Activated naive CD8-positive, alpha-beta T cell treated with anti-CD3 and anti-CD28 coated beads, Interleukin-2, amount 50 U/mL, for 16 hours (primary cell): Measurements from ENCODE around the gene RTP5.
"Not testable (repeated sequence)": the region's sequence is repeated elsewhere in the genome, so short reads cannot be mapped to it uniquely, and the experiment has no call there.

Experiments used
- DNase-seq: peaks from one replicate; pipeline ENCODE4 v3.0.0-alpha.2; 2020; ENCODE audit warnings: low read depth, low spot score

The RTP5 gene

GRCh38 chr2:241869087-241869961 is at the start of gene RTP5:
TSS of gene RTP5 (plus strand) at chr2:241869729. CDS start at chr2:241869757, 28 bp downstream.
- DNase-seq = no peak

DNA sequence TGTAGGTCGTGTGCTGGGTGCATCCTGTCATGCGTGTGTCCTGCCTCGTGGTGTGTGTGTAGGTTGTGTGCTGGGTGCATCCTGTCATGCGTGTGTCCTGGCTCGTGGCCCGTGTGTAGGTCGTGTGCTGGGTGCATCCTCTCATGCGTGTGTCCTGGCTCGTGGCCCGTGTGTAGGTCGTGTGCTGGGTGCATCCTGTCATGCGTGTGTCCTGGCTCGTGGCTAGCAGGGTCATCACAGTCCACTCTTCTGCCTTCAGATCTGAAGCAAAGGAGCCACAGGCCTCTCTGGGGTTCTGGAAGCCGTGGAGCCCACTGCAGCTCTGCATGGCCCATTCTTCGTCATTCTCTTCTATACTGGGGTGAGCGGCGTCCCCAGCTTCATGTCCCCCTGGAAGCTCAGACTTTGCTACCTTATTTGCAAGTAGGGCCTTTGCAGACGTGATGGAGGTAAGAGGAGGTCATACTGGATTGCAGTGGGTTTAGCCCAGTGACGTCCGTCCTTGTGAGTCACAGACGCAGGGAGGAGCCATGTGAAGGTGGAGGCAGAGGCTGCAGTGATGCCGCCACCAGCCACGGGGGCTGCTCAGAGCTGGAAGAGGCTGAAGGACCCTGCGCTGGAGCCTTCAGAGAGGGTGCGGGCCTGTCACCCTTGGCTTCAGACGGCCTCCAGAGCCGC is 49.4 kb upstream of the RTP5 start:
- DNase-seq = not testable (repeated sequence)

GRCh38 chr2:241820625-241821384 is 48.7 kb upstream of the RTP5 start:
- no peak for DNase-seq

DNA sequence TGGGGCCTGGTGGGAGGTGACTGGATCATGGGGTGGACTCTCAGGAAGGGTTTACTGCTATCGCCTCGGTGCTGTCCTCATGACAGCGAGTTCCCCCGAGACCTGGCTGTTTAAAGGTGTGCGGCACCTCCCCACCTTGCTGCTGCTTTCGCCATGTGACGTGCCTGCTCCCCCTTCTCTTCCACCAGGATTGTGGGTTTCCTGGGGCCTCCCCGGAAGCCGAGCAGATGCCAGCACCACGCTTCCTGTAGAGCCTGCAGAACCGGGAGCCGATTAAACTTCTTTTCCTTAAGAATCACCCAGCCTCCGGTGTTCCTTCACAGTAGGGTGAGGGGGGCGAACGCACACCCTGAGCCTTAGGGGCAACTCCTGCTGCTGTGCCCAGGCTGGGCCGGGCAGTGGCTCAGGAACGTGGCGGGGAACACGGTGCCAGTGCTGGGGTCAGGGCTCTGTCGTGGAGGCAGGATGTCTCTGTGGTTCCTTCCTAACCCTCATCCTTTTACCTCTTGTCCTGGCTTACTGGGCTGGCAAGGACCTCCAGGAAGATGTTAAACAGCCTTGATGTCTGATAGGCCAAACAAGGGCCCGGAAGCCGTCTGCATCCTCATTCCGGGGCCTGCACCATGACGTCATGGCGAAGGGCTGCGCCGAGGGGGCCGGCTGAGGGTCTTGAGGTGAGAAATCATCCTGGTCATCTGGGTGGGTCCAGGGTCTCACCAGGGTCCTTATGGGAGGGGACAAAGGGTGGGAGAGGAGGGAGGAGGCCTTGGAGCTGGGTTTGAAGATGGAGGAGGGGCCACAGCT is 47.9 kb upstream of the RTP5 start:
- no peak for DNase-seq

DNA sequence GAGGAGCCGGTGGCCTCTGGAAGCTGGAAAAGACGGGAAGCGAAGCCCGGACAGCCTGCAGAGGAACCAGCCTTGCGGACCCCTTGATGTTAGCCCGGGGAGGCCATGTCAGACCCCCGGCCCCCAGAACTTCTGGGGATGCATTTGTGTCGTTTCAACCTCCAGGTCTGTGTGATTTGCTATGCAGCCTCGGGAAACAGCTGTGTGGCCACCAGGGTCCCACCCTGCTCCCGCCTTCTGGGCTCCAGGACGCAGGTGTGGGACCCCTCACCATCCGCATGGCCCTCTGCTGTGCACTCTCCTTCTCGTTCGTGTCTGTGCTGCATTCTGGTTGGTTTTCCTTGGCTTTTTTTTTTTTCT is 47.3 kb upstream of the RTP5 start:
- DNase-seq = no peak

GRCh38 chr2:241823531-241824437 is 45.7 kb upstream of the RTP5 start:
- DNase-seq = not testable (repeated sequence)

DNA sequence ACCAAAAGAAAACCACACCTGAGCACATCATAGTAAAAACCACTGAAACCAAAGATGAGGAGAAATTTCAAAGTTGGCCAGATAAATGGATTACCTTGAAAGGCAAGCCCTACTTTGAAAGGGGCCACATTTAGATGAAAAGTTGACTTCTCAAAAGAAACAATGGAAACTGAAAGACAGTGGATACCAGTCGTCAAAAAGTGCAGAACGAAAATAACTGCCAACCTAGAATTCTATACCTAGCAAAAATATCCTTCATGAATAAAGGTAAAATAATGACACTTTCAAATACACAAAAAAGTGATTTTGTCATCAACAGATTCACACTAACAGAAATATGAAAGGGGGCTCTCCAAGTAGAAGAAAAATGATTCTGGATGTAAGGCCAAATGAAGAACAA is 42.1 kb upstream of the RTP5 start:
- DNase-seq = no peak

- DNase-seq = no peak
Observed at GRCh38 chr2:241833101-241833663, 36.3 kb upstream of the RTP5 start.

DNA sequence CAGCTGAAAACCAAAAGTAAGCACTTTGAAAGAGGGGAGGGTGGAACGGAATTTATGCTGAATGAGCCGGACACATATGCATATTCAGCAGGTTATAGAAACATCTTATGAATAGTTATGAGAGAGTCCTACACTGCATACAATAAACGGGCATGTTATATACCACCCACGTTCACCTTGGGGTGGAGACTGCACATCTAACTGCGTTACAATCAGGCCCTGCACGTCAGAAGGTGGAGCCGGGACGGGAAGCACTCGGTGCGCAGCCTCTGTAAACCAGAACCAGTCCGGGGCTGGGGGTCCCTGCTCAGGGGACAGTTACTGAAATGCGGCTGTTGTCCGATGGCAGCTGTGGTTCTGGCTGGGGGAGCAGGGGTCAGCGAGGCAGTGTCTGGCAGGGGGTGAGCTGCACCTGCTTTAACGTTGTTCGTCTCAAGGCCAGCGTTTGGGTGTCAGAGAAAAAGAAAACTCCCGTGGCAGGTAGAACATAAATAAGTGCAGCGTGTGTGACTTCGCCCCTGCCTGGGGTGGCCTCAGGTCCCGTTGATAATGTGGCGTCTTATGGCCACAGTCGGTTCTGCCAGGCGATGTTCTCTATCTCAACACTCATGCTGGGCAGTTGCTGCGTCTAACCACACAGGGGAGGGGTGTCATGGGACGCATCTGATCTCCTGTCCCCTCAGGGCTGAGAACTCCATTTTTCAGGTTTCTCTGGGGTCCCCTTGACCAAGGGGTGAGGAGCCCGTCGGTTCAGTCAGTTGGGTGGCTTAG is 35.6 kb upstream of the RTP5 start:
- DNase-seq = not testable (repeated sequence)

DNA sequence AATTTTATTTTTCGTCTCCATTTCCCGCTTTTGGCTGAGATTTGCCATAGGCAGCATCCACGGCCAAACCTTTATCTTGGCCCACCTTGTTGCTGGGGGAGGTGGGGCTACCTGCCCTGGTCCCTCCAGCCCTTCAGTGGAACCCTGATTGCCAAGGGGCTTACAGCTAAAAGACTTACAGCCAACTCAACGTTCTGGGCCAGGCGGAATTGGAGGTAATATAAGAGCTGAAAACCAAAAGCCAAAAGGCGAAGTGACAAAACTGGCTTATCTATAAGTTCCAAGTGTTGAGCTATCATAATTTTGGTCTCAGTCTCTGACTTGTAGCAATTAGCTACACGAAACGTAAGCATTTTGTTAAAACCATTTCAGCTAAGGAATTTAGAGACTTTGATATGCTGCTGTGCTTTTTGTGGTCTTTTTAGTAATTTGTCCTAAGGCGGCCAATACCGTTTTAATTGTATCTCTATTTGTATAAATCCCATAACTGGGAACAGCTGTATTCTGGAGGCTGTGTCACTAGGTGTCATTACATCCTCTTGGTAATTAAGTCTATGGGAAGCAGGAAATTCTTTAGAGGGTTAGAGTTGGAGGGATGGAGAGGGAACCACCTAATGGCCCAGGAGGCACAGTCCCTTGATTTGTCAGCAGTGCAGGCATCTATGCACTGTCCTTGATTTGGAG is 34.9 kb upstream of the RTP5 start:
- no peak for DNase-seq

- no peak for DNase-seq
Observed at GRCh38 chr2:241835611-241836010, 33.9 kb upstream of the RTP5 start.

DNA sequence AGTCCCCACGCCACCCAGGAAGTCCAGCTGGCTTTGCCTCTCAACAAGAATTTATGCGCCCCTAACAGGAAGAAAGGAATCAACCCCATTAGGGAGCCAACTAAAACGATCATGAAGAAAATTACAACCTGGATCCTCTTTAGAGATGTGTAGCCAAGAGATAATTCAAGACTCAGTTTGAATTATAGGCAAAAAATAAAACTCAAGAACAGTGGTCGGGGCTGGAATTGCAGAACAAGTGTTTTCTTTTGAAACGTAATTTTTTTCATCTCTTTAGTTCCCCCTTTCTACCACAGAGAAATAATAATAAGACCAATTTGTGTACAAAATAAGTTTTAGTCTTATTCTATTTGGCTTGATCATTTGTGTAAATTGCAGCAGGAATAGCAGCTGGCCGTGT is 33.2 kb upstream of the RTP5 start:
- no peak for DNase-seq

DNA sequence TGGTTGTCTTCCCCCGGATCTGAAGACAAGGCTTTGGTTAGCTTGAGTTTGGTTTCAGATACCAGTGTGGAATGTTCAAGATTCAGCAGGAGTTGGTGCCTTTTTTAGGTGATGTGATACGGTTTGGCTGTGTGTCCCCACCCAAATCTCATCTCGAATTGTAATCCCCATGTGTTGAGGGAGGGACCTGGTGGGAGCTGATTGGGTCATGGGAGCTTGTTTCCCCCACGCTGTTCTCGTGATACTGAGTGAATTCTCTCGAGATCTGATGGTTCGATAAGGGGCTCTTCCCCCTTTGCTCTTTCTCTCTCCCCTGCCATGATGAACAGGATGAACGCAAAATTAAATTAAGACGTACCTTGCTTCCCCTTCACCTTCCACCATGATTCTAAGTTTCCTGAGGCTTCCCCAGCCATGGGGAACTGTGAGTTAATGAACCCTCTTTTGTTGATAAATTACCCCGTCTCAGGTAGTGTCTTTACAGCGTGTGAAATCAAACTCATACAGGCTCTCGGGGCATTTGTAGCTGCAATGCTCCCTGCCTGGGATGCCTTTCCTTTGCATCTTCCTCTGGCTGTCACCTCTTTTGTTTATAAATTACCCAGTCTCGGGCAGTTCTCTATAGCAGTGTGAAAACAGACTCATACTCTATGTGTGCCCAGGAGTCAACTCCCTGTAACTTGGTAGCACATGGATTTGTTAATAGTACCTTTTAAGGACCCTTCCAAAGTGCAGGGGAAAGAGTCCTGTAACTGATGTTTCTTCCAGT is 32.1 kb upstream of the RTP5 start:
- no peak for DNase-seq

DNA sequence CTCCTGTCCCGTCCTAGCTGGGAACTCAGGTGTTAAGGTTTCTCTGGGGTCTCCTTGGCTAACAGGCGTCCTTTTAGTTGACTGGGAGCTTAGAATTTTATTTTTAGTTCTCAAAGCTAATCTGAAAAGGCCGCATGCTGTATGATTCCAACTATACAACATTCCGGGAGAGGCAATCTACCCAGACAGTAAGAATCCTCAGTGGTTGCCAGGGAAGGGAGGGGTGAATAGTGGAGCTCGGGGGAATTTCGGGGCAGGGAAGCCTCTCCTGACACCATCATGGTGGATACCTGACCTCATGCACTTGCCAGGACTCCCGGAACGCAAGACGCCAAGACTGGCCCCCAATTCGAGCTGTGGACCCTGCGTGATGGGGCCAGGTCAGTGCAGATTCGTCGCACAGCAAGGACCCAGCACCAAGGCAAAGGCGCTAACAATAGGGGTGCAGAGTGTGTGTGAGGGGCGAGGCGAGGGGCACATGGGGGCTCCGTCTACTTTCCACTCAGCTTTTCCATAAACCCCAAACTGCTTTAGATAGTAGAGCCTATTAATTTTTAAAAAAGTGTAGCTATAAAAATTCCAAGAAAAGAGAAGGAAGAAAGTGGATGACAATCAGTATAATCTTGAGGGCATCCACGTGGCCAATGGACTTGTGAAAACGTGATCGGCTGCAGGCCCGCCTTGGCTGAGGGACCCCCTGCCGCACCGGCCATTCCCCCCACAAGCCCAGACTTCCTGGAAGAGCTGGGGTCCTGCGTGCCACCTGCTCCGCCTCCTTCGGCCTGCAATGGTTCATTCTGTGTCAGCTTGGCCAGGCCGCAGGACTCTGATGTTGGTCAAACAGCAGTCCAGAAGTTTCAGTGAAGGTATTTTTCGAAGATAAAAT is 28.1 kb upstream of the RTP5 start:
- no peak for DNase-seq

GRCh38 chr2:241842067-241842415 is 27.5 kb upstream of the RTP5 start:
- DNase-seq = no peak

DNA sequence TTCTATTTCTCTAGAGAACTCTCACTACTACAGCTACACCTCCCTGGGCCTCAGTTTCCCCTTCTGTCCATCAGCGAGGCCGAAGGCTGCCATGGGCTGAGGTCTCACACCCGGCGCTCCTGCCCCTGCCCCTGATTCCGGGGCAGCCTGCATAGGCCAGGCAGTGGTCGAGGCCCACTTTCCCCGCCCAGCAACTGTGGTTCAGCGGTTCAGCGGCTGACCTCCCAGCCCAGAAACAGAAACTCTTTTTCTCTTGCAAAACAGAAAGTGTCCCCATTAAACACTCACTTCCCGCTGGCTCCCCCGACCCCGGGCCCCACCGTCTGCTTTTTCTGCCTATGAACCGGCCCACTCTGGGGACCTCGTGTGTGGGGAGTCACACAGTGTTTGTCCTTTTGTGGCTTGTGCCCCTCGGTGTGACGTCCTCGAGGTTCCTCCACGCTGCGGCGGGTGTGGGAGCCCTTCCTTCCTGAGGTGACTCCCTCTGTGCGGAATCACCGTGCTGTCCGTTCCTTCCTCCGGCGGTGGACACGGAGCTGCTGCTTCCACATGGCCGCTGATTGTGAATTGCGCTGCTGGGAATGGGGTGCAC is 26.8 kb upstream of the RTP5 start:
- DNase-seq = no peak
